ENCODE results near the gene KRT7.
"Not testable (repeated sequence)": the region's sequence is repeated elsewhere in the genome, so short reads cannot be mapped to it uniquely, and the experiment has no call there.

Gene KRT7

GRCh38 chr12:52257074-52257551, 24.1 kb downstream of the KRT7 start:
- Histone ChIP-seq H3K4me1 (ENCODE audit: control insufficient read depth, insufficient read depth, low read depth, low read length) (peaks cover 24% of the 10 kb centered on the region), H2AK5ac (ENCODE audit: low read length, severe bottlenecking) (no peak overlapping the region), H3K36me3 (ENCODE audit: control insufficient read depth in 1 of 2, insufficient read depth in 2 of 2, low read depth in 1 of 2, low read length in 2 of 2) (no peaks in the 10 kb centered on the region), H3K4me2 (ENCODE audit: low read length, poor library complexity, severe bottlenecking) (no peak overlapping the region), H3K4ac (ENCODE audit: low read depth in 1 of 2, low read length in 2 of 2) (no peak overlapping the region), H4K91ac (ENCODE audit: low read length) (no peak overlapping the region), H3K23ac (ENCODE audit: low read length in 2 of 2) (no peak overlapping the region), H3K9ac (ENCODE audit: low read length) (no peak overlapping the region), H3K9me3 (ENCODE audit: control insufficient read depth, low read length) (no peaks in the 10 kb centered on the region), H2BK15ac (ENCODE audit: low read depth, poor library complexity, severe bottlenecking) (no peak overlapping the region), H2BK5ac (ENCODE audit: low read depth, low read length, poor library complexity, severe bottlenecking) (no peak overlapping the region), H2AFZ (ENCODE audit: low read depth, low read length) (no peak overlapping the region), H2BK12ac (ENCODE audit: low read length in 2 of 2) (no peak overlapping the region), H2BK120ac (ENCODE audit: low read depth, low read length) (no peak overlapping the region), H3K4me3 (ENCODE audit: insufficient read depth in 1 of 2, low read depth in 1 of 2, low read length in 2 of 2) (no peak overlapping the region), H4K8ac (ENCODE audit: low read length) (no peak overlapping the region), H3K18ac (ENCODE audit: low read depth in 1 of 2, low read length in 2 of 2) (no peak overlapping the region), H3K79me1 (replicated peaks; ENCODE audit: low read length, poor library complexity, severe bottlenecking) (no peaks in the 10 kb centered on the region), H3K27me3 (ENCODE audit: control insufficient read depth in 1 of 2, insufficient read depth in 1 of 2, low read length in 2 of 2) (peaks cover 6 to 91% of the 10 kb centered on the region in 2 experiments), H3K14ac (ENCODE audit: low read length in 2 of 2) (no peak overlapping the region), H3K27ac (ENCODE audit: low read length, poor library complexity, severe bottlenecking) (no peak overlapping the region)
- WGBS: 95% methylated on average over 4 of the region's 4 CpGs
- DNase-seq: no peak

GRCh38 chr12:52257922-52258321, 24.9 kb downstream of the KRT7 start:
- not testable (repeated sequence) for H2AFZ ChIP-seq (ENCODE audit: low read depth, low read length); H2BK12ac ChIP-seq (ENCODE audit: low read length in 2 of 2); H3K79me1 ChIP-seq (replicated peaks; ENCODE audit: low read length, poor library complexity, severe bottlenecking); H4K8ac ChIP-seq (ENCODE audit: low read length); H2BK5ac ChIP-seq (ENCODE audit: low read depth, low read length, poor library complexity, severe bottlenecking); H3K27ac ChIP-seq (ENCODE audit: low read length, poor library complexity, severe bottlenecking); DNase-seq; H3K4ac ChIP-seq (ENCODE audit: low read depth in 1 of 2, low read length in 2 of 2); H3K18ac ChIP-seq (ENCODE audit: low read depth in 1 of 2, low read length in 2 of 2); H3K4me3 ChIP-seq (ENCODE audit: insufficient read depth in 1 of 2, low read depth in 1 of 2, low read length in 2 of 2); H2AK5ac ChIP-seq (ENCODE audit: low read length, severe bottlenecking); H2BK120ac ChIP-seq (ENCODE audit: low read depth, low read length); H3K36me3 ChIP-seq (ENCODE audit: control insufficient read depth in 1 of 2, insufficient read depth in 2 of 2, low read depth in 1 of 2, low read length in 2 of 2); H2BK15ac ChIP-seq (ENCODE audit: low read depth, poor library complexity, severe bottlenecking); H3K4me2 ChIP-seq (ENCODE audit: low read length, poor library complexity, severe bottlenecking); H4K91ac ChIP-seq (ENCODE audit: low read length); H3K14ac ChIP-seq (ENCODE audit: low read length in 2 of 2); H3K9me3 ChIP-seq (ENCODE audit: control insufficient read depth, low read length); H3K23ac ChIP-seq (ENCODE audit: low read length in 2 of 2); H3K9ac ChIP-seq (ENCODE audit: low read length)
- H3K4me1 ChIP-seq (ENCODE audit: control insufficient read depth, insufficient read depth, low read depth, low read length): peaks cover 18% of the 10 kb centered on the region
- 83% methylated on average over 13 of the region's 13 CpGs for WGBS
- peaks cover 6 to 98% of the 10 kb centered on the region in 2 experiments for H3K27me3 ChIP-seq (ENCODE audit: control insufficient read depth in 1 of 2, insufficient read depth in 1 of 2, low read length in 2 of 2)

- Histone ChIP-seq H4K8ac (ENCODE audit: low read length) (no peak overlapping the region), H2BK5ac (ENCODE audit: low read depth, low read length, poor library complexity, severe bottlenecking) (no peak overlapping the region), H4K91ac (ENCODE audit: low read length) (no peak overlapping the region), H3K4me3 (ENCODE audit: insufficient read depth in 1 of 2, low read depth in 1 of 2, low read length in 2 of 2) (no peak overlapping the region), H2AK5ac (ENCODE audit: low read length, severe bottlenecking) (no peak overlapping the region), H2BK120ac (ENCODE audit: low read depth, low read length) (no peak overlapping the region), H3K27me3 (ENCODE audit: control insufficient read depth in 1 of 2, insufficient read depth in 1 of 2, low read length in 2 of 2) (peaks cover 6 to 100% of the 10 kb centered on the region in 2 experiments), H2BK15ac (ENCODE audit: low read depth, poor library complexity, severe bottlenecking) (no peak overlapping the region), H3K27ac (ENCODE audit: low read length, poor library complexity, severe bottlenecking) (no peak overlapping the region), H3K36me3 (ENCODE audit: control insufficient read depth in 1 of 2, insufficient read depth in 2 of 2, low read depth in 1 of 2, low read length in 2 of 2) (no peaks in the 10 kb centered on the region), H3K9me3 (ENCODE audit: control insufficient read depth, low read length) (no peaks in the 10 kb centered on the region), H3K4me1 (ENCODE audit: control insufficient read depth, insufficient read depth, low read depth, low read length) (peaks cover 14% of the 10 kb centered on the region), H2BK12ac (ENCODE audit: low read length in 2 of 2) (no peak overlapping the region), H2AFZ (ENCODE audit: low read depth, low read length) (no peak overlapping the region), H3K79me1 (replicated peaks; ENCODE audit: low read length, poor library complexity, severe bottlenecking) (no peaks in the 10 kb centered on the region), H3K14ac (ENCODE audit: low read length in 2 of 2) (no peak overlapping the region), H3K23ac (ENCODE audit: low read length in 2 of 2) (no peak overlapping the region), H3K4ac (ENCODE audit: low read depth in 1 of 2, low read length in 2 of 2) (no peak overlapping the region), H3K18ac (ENCODE audit: low read depth in 1 of 2, low read length in 2 of 2) (no peak overlapping the region), H3K9ac (ENCODE audit: low read length) (no peak overlapping the region), H3K4me2 (ENCODE audit: low read length, poor library complexity, severe bottlenecking) (peak overlapping the region; percentile 17)
- 36% methylated on average over 64 of the region's 72 CpGs for WGBS
- no peak for DNase-seq
These were observed 25.4 kb downstream of the KRT7 start for GRCh38 chr12:52258335-52258901.

GRCh38 chr12:52259657-52260243, 26.7 kb downstream of the KRT7 start:
- Histone ChIP-seq H2BK15ac (ENCODE audit: low read depth, poor library complexity, severe bottlenecking) (no peak overlapping the region), H2AFZ (ENCODE audit: low read depth, low read length) (no peak overlapping the region), H2BK5ac (ENCODE audit: low read depth, low read length, poor library complexity, severe bottlenecking) (no peak overlapping the region), H3K4me3 (ENCODE audit: insufficient read depth in 1 of 2, low read depth in 1 of 2, low read length in 2 of 2) (no peak overlapping the region), H3K18ac (ENCODE audit: low read depth in 1 of 2, low read length in 2 of 2) (no peak overlapping the region), H3K4me2 (ENCODE audit: low read length, poor library complexity, severe bottlenecking) (no peak overlapping the region), H4K91ac (ENCODE audit: low read length) (no peak overlapping the region), H3K27ac (ENCODE audit: low read length, poor library complexity, severe bottlenecking) (no peak overlapping the region), H3K79me1 (replicated peaks; ENCODE audit: low read length, poor library complexity, severe bottlenecking) (no peaks in the 10 kb centered on the region), H3K36me3 (ENCODE audit: control insufficient read depth in 1 of 2, insufficient read depth in 2 of 2, low read depth in 1 of 2, low read length in 2 of 2) (no peaks in the 10 kb centered on the region), H2BK12ac (ENCODE audit: low read length in 2 of 2) (no peak overlapping the region), H3K27me3 (ENCODE audit: control insufficient read depth in 1 of 2, insufficient read depth in 1 of 2, low read length in 2 of 2) (peaks cover 6 to 100% of the 10 kb centered on the region in 2 experiments), H3K9me3 (ENCODE audit: control insufficient read depth, low read length) (no peaks in the 10 kb centered on the region), H2AK5ac (ENCODE audit: low read length, severe bottlenecking) (no peak overlapping the region), H3K9ac (ENCODE audit: low read length) (no peak overlapping the region), H3K4ac (ENCODE audit: low read depth in 1 of 2, low read length in 2 of 2) (no peak overlapping the region), H3K4me1 (ENCODE audit: control insufficient read depth, insufficient read depth, low read depth, low read length) (peaks cover 11% of the 10 kb centered on the region), H3K23ac (ENCODE audit: low read length in 2 of 2) (no peak overlapping the region), H4K8ac (ENCODE audit: low read length) (no peak overlapping the region), H2BK120ac (ENCODE audit: low read depth, low read length) (no peak overlapping the region), H3K14ac (ENCODE audit: low read length in 2 of 2) (no peak overlapping the region)
- DNase-seq: no peak
- 86% methylated on average over 5 of the region's 6 CpGs for WGBS

Data from mesenchymal stem cell (in vitro differentiated cells and primary cell).